ENCODE results near the gene LTBP3.

Gene LTBP3

DNA sequence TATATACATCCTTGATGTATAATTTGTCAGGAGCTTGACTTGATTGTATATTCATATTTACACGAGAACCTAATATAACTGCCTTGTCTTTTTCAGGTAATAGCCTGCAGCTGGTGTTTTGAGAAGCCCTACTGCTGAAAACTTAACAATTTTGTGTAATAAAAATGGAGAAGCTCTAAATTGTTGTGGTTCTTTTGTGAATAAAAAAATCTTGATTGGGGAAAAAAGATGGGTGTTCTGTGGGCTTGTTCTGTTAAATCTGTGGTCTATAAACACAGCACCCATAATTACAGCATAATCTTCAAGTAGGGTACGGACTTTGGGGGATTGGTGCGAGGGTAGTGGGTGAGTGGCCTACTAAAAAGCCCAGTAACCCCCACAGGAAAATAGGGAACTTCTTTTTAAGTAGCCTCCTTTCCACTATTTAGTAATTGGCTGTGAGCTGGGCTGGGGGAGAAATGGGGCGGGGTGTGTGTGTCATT lies 51.8 kb downstream of the LTBP3 start:
- CTCF ChIA-PET = interaction anchor here (0.9 to 2.4 kb wide), 2 partner anchors 27 to 35 kb away, joined by 3 to 10 read pairs; no protein-coding TSS in a partner anchor
- POLR2A ChIA-PET = interaction anchor here (0.6 to 29.4 kb wide), 21 partner anchors 8 to 244 kb away, joined by 3 to 1783 read pairs (median 4); partner anchors contain the start of genes DPF2, MALAT1, NEAT1 and POLA2
- TF ChIP-seq SP1 (IDR thresholded peaks at IDR 0.05) (no peak), ELF4 (IDR thresholded peaks at IDR 0.05) (no peak), FOXA1 (IDR thresholded peaks at IDR 0.05) (no peak), ZNF384 (IDR thresholded peaks at IDR 0.05) (no peak), SUZ12 (IDR thresholded peaks at IDR 0.05) (no peak), NFRKB (IDR thresholded peaks at IDR 0.05) (no peak), HDGF (IDR thresholded peaks at IDR 0.05; ENCODE audit: borderline replicate concordance) (no peak), ARNT (IDR thresholded peaks at IDR 0.05) (no peak), CTBP1 (IDR thresholded peaks at IDR 0.05; ENCODE audit: borderline replicate concordance) (no peak), FOXM1 (IDR thresholded peaks at IDR 0.05; ENCODE audit: borderline replicate concordance) (no peak)
- TF ChIP-seq, protein P1, sequence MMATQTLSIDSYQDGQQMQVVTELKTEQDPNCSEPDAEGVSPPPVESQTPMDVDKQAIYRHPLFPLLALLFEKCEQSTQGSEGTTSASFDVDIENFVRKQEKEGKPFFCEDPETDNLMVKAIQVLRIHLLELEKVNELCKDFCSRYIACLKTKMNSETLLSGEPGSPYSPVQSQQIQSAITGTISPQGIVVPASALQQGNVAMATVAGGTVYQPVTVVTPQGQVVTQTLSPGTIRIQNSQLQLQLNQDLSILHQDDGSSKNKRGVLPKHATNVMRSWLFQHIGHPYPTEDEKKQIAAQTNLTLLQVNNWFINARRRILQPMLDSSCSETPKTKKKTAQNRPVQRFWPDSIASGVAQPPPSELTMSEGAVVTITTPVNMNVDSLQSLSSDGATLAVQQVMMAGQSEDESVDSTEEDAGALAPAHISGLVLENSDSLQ (IDR thresholded peaks at IDR 0.05) = no peak
- DNase-seq (ENCODE audit: extremely low spot score) = no peak

DNA sequence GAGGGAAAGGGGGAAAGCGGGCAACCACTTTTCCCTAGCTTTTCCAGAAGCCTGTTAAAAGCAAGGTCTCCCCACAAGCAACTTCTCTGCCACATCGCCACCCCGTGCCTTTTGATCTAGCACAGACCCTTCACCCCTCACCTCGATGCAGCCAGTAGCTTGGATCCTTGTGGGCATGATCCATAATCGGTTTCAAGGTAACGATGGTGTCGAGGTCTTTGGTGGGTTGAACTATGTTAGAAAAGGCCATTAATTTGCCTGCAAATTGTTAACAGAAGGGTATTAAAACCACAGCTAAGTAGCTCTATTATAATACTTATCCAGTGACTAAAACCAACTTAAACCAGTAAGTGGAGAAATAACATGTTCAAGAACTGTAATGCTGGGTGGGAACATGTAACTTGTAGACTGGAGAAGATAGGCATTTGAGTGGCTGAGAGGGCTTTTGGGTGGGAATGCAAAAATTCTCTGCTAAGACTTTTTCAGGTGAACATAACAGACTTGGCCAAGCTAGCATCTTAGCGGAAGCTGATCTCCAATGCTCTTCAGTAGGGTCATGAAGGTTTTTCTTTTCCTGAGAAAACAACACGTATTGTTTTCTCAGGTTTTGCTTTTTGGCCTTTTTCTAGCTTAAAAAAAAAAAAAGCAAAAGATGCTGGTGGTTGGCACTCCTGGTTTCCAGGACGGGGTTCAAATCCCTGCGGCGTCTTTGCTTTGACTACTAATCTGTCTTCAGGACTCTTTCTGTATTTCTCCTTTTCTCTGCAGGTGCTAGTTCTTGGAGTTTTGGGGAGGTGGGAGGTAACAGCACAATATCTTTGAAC lies 52.5 kb downstream of the LTBP3 start:
- CTCF ChIA-PET = interaction anchor here (0.9 to 2.4 kb wide), 5 partner anchors 26 to 45 kb away, joined by 3 to 10 read pairs (median 3); no protein-coding TSS in a partner anchor
- POLR2A ChIA-PET = interaction anchor here (0.9 to 29.4 kb wide), 17 partner anchors 7 to 172 kb away, joined by 3 to 1783 read pairs (median 4); partner anchors contain the start of genes DPF2, MALAT1 and NEAT1
- DNase-seq (ENCODE audit: extremely low spot score) = no peak
- TF ChIP-seq, protein P1 (IDR thresholded peaks at IDR 0.05) = no peak
- no peak for TF ChIP-seq SUZ12 (IDR thresholded peaks at IDR 0.05)
- TF ChIP-seq ELF4 (IDR thresholded peaks at IDR 0.05) = no peak
- no peak for TF ChIP-seq FOXA1 (IDR thresholded peaks at IDR 0.05)
- no peak for TF ChIP-seq BHLHE40 (IDR thresholded peaks at IDR 0.05; ENCODE audit: borderline replicate concordance)
- TF ChIP-seq SP1 (IDR thresholded peaks at IDR 0.05) = no peak
- TF ChIP-seq LEF1 (IDR thresholded peaks at IDR 0.05; ENCODE audit: borderline replicate concordance) = no peak
- TF ChIP-seq NFRKB (IDR thresholded peaks at IDR 0.05) = no peak
- TF ChIP-seq TARDBP (IDR thresholded peaks at IDR 0.05) = no peak
- TF ChIP-seq HDGF (IDR thresholded peaks at IDR 0.05; ENCODE audit: borderline replicate concordance) = no peak
- TF ChIP-seq ZNF384 (IDR thresholded peaks at IDR 0.05) = no peak
- no peak for TF ChIP-seq ARNT (IDR thresholded peaks at IDR 0.05)
- no peak for TF ChIP-seq L3MBTL2 (conservative IDR thresholded peaks at IDR 0.05)
- no peak for TF ChIP-seq FOXM1 (IDR thresholded peaks at IDR 0.05; ENCODE audit: borderline replicate concordance)
- TF ChIP-seq CTBP1 (IDR thresholded peaks at IDR 0.05; ENCODE audit: borderline replicate concordance) = no peak
- TF ChIP-seq FOXK2 (IDR thresholded peaks at IDR 0.05) = no peak

GRCh38 chr11:65504674-65505465 lies 53.3 kb downstream of the LTBP3 start:
- TF ChIP-seq CTBP1 (IDR thresholded peaks at IDR 0.05; ENCODE audit: borderline replicate concordance) (no peak), BHLHE40 (IDR thresholded peaks at IDR 0.05; ENCODE audit: borderline replicate concordance) (no peak), TARDBP (IDR thresholded peaks at IDR 0.05) (no peak), FOXM1 (IDR thresholded peaks at IDR 0.05; ENCODE audit: borderline replicate concordance) (no peak), FOXK2 (IDR thresholded peaks at IDR 0.05) (no peak)
- CTCF ChIA-PET = interaction anchor here (0.9 to 1.1 kb wide), 3 partner anchors 33 to 45 kb away, joined by 3 to 6 read pairs (median 3); no protein-coding TSS in a partner anchor
- POLR2A ChIA-PET = interaction anchor here (0.7 to 29.4 kb wide), 10 partner anchors 7 to 125 kb away, joined by 3 to 1783 read pairs (median 10); partner anchors contain the start of genes MALAT1 and NEAT1
- DNase-seq (ENCODE audit: extremely low spot score) = no peak

DNA sequence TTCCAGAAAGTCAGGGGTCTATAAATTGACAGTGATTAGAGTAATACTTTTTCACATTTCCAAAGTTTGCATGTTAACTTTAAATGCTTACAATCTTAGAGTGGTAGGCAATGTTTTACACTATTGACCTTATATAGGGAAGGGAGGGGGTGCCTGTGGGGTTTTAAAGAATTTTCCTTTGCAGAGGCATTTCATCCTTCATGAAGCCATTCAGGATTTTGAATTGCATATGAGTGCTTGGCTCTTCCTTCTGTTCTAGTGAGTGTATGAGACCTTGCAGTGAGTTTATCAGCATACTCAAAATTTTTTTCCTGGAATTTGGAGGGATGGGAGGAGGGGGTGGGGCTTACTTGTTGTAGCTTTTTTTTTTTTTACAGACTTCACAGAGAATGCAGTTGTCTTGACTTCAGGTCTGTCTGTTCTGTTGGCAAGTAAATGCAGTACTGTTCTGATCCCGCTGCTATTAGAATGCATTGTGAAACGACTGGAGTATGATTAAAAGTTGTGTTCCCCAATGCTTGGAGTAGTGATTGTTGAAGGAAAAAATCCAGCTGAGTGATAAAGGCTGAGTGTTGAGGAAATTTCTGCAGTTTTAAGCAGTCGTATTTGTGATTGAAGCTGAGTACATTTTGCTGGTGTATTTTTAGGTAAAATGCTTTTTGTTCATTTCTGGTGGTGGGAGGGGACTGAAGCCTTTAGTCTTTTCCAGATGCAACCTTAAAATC lies 54.0 kb downstream of the LTBP3 start:
- ChIA-PET POLR2A (interaction anchor here (0.7 to 29.4 kb wide), 6 partner anchors 13 to 81 kb away, joined by 3 to 1783 read pairs (median 304); partner anchors contain the start of gene NEAT1), CTCF (interaction anchor here (0.7 to 1.1 kb wide), 3 partner anchors 32 to 44 kb away, joined by 3 to 6 read pairs (median 5); no protein-coding TSS in a partner anchor)
- no peak for DNase-seq (ENCODE audit: extremely low spot score)
- TF ChIP-seq BHLHE40 (IDR thresholded peaks at IDR 0.05; ENCODE audit: borderline replicate concordance) (no peak), CTBP1 (IDR thresholded peaks at IDR 0.05; ENCODE audit: borderline replicate concordance) (no peak), SP1 (IDR thresholded peaks at IDR 0.05) (no peak), L3MBTL2 (conservative IDR thresholded peaks at IDR 0.05) (no peak), ZNF384 (IDR thresholded peaks at IDR 0.05) (peak; percentile 73), TARDBP (IDR thresholded peaks at IDR 0.05) (no peak)

DNA sequence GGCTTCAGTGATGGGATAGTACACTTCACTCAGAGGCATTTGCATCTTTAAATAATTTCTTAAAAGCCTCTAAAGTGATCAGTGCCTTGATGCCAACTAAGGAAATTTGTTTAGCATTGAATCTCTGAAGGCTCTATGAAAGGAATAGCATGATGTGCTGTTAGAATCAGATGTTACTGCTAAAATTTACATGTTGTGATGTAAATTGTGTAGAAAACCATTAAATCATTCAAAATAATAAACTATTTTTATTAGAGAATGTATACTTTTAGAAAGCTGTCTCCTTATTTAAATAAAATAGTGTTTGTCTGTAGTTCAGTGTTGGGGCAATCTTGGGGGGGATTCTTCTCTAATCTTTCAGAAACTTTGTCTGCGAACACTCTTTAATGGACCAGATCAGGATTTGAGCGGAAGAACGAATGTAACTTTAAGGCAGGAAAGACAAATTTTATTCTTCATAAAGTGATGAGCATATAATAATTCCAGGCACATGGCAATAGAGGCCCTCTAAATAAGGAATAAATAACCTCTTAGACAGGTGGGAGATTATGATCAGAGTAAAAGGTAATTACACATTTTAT lies 54.7 kb downstream of the LTBP3 start:
- POLR2A ChIA-PET = interaction anchor here (1.1 to 29.4 kb wide), 6 partner anchors 15 to 119 kb away, joined by 3 to 1783 read pairs (median 307); partner anchors contain the start of gene NEAT1
- CTCF ChIA-PET = interaction anchor here (0.7 to 1.2 kb wide), 2 partner anchors 31 to 87 kb away, joined by 3 to 5 read pairs; no protein-coding TSS in a partner anchor
- no peak for DNase-seq (ENCODE audit: extremely low spot score)
- TF ChIP-seq CTBP1 (IDR thresholded peaks at IDR 0.05; ENCODE audit: borderline replicate concordance) (no peak), HDGF (IDR thresholded peaks at IDR 0.05; ENCODE audit: borderline replicate concordance) (no peak), SUZ12 (IDR thresholded peaks at IDR 0.05) (no peak), ARNT (IDR thresholded peaks at IDR 0.05) (no peak)

Measured in HEK293T (cell line).